ENCODE data around the gene U2AF1L4. TPM values are rescaled to one million over a fixed set of nuclear protein-coding genes. Genes with fewer than 3 reads are reported as not detected.

U2AF1L4 gene
- total and polyA plus RNA-seq, 2 of the 4 experiments (the other 2 are of a cell fraction) = 6.1 to 15.0 TPM

- Histone ChIP-seq H2BK15ac (ENCODE audit: low read depth, low read length) (no peak overlapping the region), H3K79me1 (ENCODE audit: low read depth in 1 of 2, low read length in 2 of 2) (peaks cover 0 to 20% of the 10 kb centered on the region in 2 experiments; a peak in 2 of 4 replicates), H3K4me1 (ENCODE audit: control insufficient read depth, insufficient read depth, low read length) (0 out of 2 replicates have a peak, but pooled peaks cover 3% of the 10 kb centered on the region), H4K91ac (ENCODE audit: insufficient read depth, low read depth, low read length) (no peak overlapping the region), H2AK5ac (ENCODE audit: low read depth, low read length) (no peak overlapping the region), H4K8ac (ENCODE audit: low read depth in 2 of 2, low read length in 2 of 2) (no peak overlapping the region), H4K20me1 (ENCODE audit: insufficient read depth, low read length) (no peaks in the 10 kb centered on the region; the same call in 1 of the 2 replicates), H3K14ac (replicated peaks; ENCODE audit: low read depth, low read length) (no peak overlapping the region), H2BK5ac (ENCODE audit: low read depth, low read length, poor library complexity, severe bottlenecking) (no peak overlapping the region), H3K9me1 (ENCODE audit: insufficient read depth, low read length) (no peaks in the 10 kb centered on the region), H3K9ac (ENCODE audit: low read depth, low read length) (no peak overlapping the region), H3K9me3 (ENCODE audit: control insufficient read depth, insufficient read depth, low read length) (no peaks in the 10 kb centered on the region), H3K27ac (ENCODE audit: insufficient read depth, low read length) (no peak overlapping the region), H2BK20ac (ENCODE audit: low read depth, low read length) (no peak overlapping the region), H3K18ac (ENCODE audit: low read depth, low read length) (no peak overlapping the region), H3K56ac (ENCODE audit: extremely low read depth, insufficient read depth, low read length) (no peak overlapping the region), H2AFZ (replicated peaks; ENCODE audit: low read length, poor library complexity) (no peak overlapping the region), H2BK120ac (ENCODE audit: low read depth, low read length) (no peak overlapping the region), H3K4ac (ENCODE audit: low read depth, low read length) (no peak overlapping the region), H3K4me3 (ENCODE audit: insufficient read depth, low read depth, low read length) (no peak overlapping the region), H3K4me2 (ENCODE audit: low read depth, low read length) (no peak overlapping the region), H3K27me3 (ENCODE audit: control insufficient read depth, insufficient read depth, low read length) (no peaks in the 10 kb centered on the region), H3K23ac (ENCODE audit: low read depth, low read length) (no peak overlapping the region), H4K5ac (ENCODE audit: low read depth, low read length) (no peak overlapping the region), H2AK9ac (replicated peaks; ENCODE audit: low read depth, low read length, poor library complexity) (no peak overlapping the region), H3K36me3 (ENCODE audit: control insufficient read depth, insufficient read depth, low read length) (peaks cover 59% of the 10 kb centered on the region)
- BruUV-seq (replicated peaks) = no TSS peak
- DNase-seq = no peak
- ChIA-PET POLR2A (ENCODE audit: unreplicated experiment) (interaction anchor here (0.6 kb wide), 1 partner anchor 17 kb away, joined by 3 read pairs; no protein-coding TSS in a partner anchor), CTCF (no interaction called here)
- TF ChIP-seq CHD1 (IDR thresholded peaks at IDR 0.05; ENCODE audit: low read depth, low read length) (no peak), RFX5 (IDR thresholded peaks at IDR 0.05; ENCODE audit: low read depth, low read length) (no peak), RCOR1 (IDR thresholded peaks at IDR 0.05; ENCODE audit: insufficient replicate concordance, low read length) (no peak), MXI1 (IDR thresholded peaks at IDR 0.05; ENCODE audit: borderline replicate concordance, low read depth, low read length) (no peak), POLR2A (IDR thresholded peaks at IDR 0.05; ENCODE audit: low read depth, low read length) (no peak), CEBPB (IDR thresholded peaks at IDR 0.05; ENCODE audit: low read depth, low read length) (no peak), BHLHE40 (IDR thresholded peaks at IDR 0.05; ENCODE audit: low read depth, low read length) (no peak), USF2 (IDR thresholded peaks at IDR 0.05; ENCODE audit: low read depth, low read length) (no peak), MAZ (IDR thresholded peaks at IDR 0.05; ENCODE audit: borderline replicate concordance, low read depth, low read length) (no peak), SMC3 (IDR thresholded peaks at IDR 0.05; ENCODE audit: low read depth, low read length) (no peak), MAFK (IDR thresholded peaks at IDR 0.05; ENCODE audit: low read depth, low read length) (no peak), FOS (IDR thresholded peaks at IDR 0.05; ENCODE audit: low read depth, low read length) (no peak)
- ATAC-seq (ENCODE audit: low read depth) = no peak
- intact Hi-C loops (cut with micrococcal nuclease) = no loop called here
- dilution Hi-C loops (cut with HindIII; ENCODE audit: low sequenced_read_pairs, unreplicated experiment) = no loop called here
- in situ Hi-C loops (cut with MboI; ENCODE audit: low sequenced_read_pairs) = no loop called here
- 97% methylated on average over 7 of the region's 22 CpGs; no CpG with 5 or more reads in 1 of the 2 experiments for WGBS, 2 experiments (ENCODE audit: extremely low coverage in 2 of 2, insufficient read length in 1 of 2)
Observed at GRCh38 chr19:35736913-35737886, 8.0 kb downstream of the U2AF1L4 start.
